NOMO-1 treated with DMSO at 0.1 percent for 48 hours (cell line): Measurements from ENCODE around the gene CREBL2.
"Not testable (repeated sequence)": the region's sequence is repeated elsewhere in the genome, so short reads cannot be mapped to it uniquely, and the experiment has no call there.

Source experiments
- DNase-seq: peaks from one replicate; lab custom pipeline; 2025; ENCODE audit not compliant: unreplicated experiment; lab: John Stamatoyannopoulos, UW

The CREBL2 gene

GRCh38 chr12:12596598-12596997 lies 15.1 kb upstream of the CREBL2 start:
- not testable (repeated sequence) for DNase-seq

DNA sequence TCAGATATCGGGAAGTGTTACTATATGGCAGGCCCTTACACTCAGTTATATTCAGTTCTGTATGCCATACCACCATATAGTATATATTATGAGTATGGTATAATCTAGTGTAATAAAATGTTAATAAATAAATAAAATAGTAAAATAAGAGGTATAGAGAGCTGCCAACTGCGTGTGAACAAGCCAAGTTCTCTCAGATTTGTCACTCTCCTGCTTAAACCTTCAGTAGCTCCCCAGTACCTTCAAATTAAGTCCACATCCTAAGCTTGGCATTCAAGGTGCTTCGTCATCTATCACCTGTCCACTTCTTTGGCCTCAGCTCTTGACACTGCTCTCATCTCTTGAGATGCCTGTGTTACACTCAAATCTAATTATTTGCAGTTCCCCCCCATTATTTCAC lies 12.8 kb upstream of the CREBL2 start:
- no peak for DNase-seq

- no peak for DNase-seq
Measured at GRCh38 chr12:12599750-12600643, 11.7 kb upstream of the CREBL2 start.

GRCh38 chr12:12600659-12601058 lies 11.0 kb upstream of the CREBL2 start:
- peak; percentile 61 for DNase-seq

DNA sequence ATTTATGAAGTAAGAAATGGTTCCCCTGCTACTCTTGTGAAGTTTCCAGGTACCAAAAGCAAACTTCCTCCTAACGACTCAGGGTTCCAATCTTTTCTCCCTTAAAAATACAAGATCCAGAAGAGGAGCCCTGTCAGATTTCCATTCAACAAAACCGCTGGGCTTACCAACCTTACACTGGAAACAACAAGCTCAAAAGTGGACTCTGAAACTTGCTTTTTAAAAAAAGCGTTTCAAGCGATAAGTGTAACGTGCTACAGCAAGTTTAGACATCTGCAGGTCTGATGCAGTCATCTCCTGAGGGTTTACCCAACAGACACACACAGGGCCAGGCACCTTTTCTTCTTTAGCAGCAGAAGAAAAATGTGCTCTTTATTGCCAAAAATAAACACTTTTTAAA lies 6.9 kb upstream of the CREBL2 start:
- no peak for DNase-seq

DNA sequence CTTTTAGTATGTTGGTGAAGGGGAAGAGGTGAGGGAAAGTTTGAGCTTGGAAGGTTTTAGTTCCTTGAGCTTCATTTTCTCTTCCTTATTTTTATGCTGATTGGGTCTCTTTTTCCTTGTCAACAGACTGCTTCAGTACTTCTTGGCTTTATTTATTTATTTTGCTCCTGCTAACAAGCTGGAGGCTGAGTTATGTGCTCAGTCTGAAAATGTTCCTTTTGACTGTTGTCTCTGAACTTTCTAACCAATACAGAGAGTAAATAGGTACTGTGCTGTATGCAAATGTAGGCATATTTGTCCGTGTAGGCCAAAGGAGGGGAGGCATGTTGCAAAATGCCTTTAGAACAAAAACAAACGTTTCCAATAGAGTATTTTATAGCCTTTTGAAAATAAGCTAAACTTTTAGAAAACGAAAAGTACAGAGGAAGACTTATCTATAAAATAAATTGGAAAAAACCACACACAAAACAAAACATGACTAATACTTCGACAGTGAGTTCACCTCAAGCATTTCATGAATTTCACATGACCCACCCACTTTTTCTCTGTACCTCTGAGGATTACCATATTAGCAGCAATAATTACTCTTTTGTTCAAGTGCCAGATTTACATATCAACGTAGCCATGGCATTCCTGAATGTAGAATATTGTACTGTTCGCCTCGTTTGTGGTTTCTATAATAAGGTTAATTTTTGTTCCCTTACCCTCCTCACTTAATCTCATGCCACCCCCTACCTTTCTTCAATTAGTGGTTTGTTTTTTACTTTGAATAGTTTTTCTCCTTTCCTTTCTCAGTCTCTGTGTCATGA lies 4.7 kb upstream of the CREBL2 start:
- peak; percentile 14 for DNase-seq

GRCh38 chr12:12608557-12608957 lies 3.1 kb upstream of the CREBL2 start:
- no peak for DNase-seq

GRCh38 chr12:12609692-12610091 lies 2.0 kb upstream of the CREBL2 start:
- DNase-seq, result no peak

DNA sequence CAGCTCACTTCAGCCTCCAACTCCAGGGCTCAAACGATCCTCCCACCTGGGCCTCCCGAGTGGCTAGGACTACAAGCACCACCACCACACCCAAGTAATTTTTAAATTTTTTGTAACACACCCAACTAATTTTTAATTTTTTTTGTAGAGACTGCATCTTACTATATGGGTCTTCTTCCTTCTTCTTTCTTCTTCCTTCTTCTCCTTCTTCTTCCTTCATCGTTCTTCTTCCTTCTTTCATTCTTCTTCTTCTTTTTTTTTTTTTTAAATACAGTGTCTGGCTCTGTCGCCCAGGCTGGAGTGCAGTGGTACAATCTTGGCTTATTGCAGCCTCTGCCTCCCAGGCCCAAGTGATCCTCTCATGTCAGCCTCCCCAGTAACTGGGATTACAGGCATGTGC lies 965 bp upstream of the CREBL2 start:
- DNase-seq, result no peak

DNA sequence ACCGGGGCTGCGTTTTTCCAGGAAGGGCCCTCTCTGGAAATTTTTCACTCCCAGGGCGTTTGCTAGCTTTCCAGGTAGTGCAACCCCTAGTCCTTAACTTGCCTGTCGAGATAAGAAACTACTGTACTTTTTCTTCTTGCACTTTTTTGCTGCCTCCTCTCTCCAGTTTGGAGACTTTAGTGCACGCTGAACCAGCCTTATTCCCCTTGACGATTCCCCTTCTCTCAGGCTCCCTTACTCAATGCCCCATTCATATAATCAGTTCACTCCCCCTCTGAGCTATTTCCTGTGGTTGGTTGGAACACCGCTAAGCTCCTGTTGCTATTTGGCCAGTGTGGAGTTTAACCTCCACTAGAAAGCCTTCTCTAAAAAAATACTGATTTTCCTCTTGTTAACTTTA lies 682 bp downstream of the CREBL2 start:
- DNase-seq, result peak; percentile 32

- DNase-seq, result peak; percentile 24
Measured at GRCh38 chr12:12613344-12613743, 1.7 kb downstream of the CREBL2 start.

- no peak for DNase-seq
Measured at GRCh38 chr12:12614342-12614741, 2.7 kb downstream of the CREBL2 start.

DNA sequence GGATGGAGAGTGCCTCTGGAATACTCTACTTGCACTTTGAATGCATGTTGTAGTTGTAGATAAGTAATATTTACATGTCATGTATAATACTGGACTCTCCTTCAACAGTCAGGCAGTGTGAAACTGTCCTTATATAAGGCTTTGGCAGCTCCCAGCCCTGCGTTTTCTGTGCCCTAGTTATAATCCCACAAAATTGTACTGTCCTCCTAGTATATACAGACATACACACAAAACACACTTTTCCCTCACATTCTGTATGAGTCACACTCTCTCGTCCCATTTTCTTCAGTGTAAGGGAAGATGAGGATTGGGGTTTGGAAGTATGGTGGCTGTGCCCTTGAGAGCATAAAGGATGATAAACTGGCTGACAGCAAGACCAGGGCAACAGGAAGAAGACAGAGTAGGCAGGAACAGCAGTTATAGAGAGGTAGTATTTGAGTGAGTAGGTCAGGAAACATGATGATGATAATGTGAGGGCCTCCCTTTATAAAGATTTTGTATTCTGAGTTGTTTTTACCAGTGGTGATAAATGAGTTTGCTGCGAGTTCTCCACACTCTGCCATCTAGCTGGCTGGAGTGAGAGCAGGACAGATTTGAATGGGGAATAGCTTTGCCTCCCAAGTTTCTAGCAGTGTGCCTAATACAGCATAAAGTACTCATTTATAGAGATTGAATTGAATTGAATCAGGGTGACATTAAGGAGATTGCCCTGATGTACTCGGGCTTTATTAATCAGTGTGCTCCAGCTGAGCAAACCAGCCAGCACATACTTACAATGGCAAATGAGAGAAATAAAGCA lies 5.0 kb downstream of the CREBL2 start:
- no peak for DNase-seq

DNA sequence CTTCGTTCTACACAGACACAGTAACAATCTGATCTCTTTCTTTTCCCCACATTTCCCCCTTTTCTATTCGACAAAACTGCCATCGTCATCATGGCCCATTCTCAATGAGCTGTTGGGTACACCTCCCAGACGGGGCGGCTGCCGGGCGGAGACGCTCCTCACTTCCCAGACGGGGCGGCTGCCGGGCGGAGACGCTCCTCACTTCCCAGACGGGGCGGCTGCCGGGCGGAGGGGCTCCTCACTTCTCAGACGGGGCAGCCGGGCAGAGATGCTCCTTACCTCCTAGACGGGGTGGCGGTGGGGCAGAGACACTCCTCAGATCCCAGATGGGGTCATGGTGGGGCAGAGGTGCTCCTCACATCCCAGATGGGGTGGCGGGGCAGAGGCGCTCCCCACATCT lies 6.4 kb downstream of the CREBL2 start:
- DNase-seq, result not testable (repeated sequence)

GRCh38 chr12:12620730-12621315 lies 9.1 kb downstream of the CREBL2 start:
- no peak for DNase-seq

DNA sequence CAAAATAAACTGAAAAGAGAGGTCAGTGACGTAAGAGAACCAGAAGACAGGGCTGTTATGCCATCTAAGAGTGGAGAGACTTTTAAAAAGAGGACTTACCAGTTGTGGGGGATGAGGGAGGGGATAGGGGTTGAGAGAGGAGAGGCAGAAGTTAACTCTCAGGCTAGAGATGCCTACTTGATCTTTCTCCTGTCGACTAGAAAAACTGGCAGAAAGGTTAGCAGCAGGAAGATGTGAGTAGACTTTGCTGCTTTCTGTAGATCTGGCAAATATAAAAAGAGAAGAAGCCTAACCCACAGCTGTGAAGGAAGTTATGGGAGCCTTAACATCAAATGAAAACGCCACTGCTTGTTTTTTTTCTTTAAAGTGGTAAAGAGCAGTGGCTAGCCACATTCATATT lies 10.7 kb downstream of the CREBL2 start:
- no peak for DNase-seq

DNA sequence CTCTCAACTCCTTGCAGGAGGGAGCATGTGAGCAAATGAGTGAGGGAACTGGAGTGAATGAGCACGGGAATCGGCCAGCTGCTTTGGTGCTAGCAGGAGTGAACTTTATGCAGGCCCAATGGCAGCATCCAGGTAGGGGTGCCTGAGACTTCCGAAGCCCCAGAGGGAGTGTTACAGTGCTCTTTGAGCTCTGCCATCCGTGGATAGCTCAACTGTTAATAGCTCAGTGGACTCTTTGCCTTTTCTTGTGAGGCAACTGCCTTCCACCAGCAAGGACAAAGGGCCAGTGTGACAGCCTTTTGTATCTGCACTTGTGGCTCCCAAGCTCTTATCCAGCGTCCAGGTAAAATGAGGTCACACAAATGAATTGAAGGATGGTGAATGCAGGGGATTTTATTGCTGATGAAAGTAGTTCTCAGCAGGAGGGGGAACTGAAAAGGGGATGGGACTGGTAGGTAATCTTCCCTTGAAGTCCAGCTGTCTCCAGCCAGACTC lies 12.9 kb downstream of the CREBL2 start:
- DNase-seq, result no peak

GRCh38 chr12:12626471-12626870 lies 14.8 kb downstream of the CREBL2 start:
- no peak for DNase-seq

GRCh38 chr12:12627308-12627827 lies 15.7 kb downstream of the CREBL2 start:
- DNase-seq, result no peak

DNA sequence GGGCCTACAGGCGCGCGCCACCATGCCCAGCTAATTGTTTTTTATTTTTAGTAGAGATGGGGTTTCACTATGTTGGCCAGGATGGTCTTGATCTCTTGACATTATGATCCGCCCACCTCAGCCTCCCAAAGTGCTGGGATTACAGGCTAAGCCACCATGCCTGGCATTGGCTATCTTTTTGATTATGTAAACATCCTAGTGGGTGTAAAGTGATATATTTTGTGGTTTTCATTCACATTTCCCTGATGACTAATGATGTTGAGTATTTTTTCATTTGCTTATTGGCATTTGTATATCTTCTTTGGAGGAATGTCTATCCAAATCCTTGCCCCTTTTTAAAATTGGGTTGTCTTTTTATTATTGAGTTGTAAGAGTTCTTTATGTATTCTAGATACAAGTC lies 16.3 kb downstream of the CREBL2 start:
- DNase-seq, result no peak

DNA sequence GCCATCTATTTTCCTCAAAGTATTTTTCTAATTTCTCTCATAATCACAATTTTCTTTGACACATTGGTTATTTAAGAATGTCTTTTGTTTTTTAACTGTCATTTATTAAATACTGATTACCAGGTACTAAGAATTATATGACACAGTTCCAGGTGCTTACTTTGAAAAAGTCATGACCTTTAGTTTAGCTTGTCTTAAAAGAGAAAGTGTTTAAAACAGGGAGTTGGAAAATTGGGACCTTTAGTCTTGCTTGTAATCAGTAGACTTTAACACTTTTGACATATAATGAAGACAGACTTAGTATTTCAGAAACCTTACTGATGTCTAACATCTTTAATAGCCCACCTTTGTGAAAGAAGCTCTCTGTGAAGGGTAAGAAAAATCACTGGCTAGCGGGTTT lies 19.2 kb downstream of the CREBL2 start:
- no peak for DNase-seq
